ENCODE data around the gene RASSF4.

RASSF4 gene

DNA sequence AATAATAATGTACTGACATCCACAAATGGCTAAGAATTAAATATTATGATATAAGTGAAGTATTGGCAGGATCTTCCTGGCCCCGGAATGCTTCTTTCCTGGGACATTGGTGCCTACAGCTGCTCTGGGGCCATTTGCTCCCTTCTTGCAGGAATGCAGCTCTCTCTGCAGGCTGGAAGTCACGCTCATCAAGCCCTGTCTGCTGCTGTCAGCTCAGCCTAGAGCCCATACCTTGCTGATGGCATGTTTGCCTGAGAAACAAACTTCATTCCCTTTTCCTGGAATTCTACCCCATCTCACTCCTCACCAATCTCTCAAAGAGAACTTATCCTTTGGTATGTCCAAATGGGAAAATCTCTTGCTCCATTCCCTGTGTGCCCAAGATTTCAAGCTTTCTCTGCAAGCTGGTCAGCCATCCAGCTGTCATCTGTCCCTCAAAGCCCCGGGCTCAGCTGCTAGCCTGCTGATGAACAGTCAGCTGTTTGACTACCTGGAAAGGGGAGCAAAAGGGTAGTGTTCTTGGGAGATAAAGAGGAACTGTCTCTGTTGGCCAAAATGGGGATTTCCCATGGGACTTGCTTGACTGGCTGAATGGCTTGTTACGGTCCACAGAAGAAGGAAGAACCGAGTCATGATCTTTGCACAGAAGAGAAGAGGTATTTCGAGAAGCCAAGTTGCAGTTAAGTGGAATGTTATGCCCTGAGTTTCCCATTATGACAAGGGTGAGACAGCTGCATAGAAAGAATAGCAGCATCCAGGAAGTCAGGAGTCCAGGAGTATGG, 12.0 kb upstream of the RASSF4 start:
- no peak for DNase-seq (ENCODE audit: low read depth in 1 of 2, low spot score in 1 of 2)

DNA sequence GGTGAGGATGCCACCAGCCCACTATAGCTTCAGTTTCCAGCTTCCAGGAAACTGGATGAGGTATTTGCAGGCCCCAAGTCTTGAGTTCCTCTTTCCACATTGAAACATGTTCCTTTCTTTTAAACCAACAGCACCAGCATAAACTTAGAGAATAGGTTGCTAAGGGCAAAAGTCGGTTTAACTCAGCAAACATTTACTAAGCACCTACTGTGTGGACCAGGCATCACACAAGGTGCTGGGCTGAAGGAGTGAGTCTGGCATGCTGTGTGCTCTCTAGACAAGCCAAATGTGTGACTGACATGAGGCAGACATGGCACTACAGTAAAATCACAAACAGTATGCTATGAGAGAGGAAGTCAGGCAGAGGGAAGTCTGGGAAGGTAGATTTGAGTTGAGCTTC, 11.0 kb upstream of the RASSF4 start:
- no peak for DNase-seq (ENCODE audit: low read depth in 1 of 2, low spot score in 1 of 2)

DNA sequence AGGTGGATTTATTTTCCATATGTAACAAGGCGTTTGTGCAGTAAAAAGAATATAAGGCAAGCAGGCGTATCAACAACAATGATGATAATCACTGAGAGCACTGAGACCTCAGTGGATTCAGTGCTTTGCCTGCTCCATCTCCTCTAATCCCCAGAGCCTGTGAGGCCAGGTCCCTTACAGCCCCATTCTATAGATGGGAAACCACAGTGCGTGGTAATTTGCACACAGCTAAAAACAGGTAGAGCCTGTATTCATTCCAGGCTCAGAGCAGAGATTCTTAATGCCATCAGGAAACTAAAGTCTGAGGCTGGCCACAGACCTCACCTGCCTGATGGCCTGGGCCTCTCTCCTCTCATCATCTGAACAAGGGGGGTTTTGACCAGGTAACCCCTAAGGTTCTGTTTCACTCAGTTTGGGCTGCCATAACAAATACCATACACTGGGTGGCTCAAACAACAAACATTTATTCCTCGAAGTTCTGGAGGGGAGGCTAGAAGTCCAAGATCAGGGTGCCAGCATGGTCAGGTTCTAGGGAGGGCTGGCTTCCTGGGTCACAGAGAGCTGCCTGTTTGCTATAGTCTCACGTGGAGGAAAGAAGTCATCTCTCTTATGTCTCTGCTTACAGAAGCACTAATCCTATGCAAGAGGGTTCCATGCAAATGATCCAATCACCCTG, 10.3 kb upstream of the RASSF4 start:
- DNase-seq (ENCODE audit: low read depth in 1 of 2, low spot score in 1 of 2), result no peak

DNA sequence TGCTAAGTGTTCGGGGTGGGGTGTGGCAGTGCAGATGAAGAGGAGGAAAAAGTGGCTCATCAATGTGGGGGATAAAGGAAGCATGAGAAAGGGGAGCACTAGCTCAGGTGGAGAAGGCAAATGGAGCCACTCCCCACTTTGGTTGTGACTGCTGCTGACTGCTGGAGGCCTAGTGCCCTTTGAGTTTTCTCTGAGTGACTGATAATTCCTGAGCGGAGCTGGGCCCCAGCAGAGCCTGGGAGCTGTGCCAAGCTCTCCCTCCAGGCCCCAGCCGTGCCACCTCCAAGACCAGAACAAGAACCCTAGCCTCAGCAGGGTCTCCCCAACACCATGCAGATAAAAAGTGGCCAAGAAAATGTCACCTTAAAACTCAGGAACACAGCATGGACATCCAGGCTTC, 9.7 kb upstream of the RASSF4 start:
- DNase-seq (ENCODE audit: low read depth in 1 of 2, low spot score in 1 of 2), result no peak

DNA sequence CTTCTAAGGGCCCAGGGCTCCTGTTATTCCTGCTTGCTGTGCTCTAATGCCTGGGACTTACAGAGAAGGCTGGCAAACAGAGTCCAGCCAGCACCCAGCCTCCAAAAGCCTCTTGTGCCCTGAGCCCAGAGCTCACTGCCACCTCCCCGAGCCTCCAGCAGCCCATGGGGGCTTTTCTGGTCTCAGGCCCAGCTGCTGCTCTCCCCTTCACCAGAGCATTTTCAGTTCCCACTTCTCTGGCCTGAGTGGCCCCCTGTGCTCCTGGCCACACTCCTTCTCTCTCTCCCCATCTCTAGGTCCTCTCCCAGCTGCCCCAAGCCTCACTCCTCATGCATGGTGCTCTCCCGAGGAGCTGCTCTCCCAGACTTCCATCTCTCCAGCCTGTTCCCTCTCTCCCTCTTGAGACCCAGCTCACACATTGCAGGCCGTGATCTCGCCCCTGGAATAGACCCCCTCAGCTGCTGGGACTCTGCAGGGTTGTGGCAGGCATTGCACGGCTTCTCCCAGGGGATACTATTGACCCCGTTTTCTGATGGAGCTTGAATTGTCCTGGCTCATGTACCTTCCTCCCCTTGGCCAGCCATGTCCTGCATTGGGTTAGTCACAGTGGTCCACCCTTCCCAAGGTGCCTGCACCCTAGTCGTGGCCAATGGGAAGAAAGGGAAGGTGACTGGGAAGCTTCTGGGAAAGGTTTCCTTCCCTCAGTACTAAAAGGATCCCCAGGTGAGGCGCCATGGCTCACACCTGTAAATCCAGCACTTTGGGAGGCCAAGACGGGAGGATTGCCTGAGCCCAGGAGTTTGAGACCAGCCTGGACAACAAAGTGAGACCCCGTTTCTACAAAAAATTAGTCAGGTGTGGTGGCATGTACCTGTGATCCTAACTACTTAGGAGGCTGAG, 9.0 kb upstream of the RASSF4 start:
- no peak for DNase-seq (ENCODE audit: low read depth in 1 of 2, low spot score in 1 of 2)

DNA sequence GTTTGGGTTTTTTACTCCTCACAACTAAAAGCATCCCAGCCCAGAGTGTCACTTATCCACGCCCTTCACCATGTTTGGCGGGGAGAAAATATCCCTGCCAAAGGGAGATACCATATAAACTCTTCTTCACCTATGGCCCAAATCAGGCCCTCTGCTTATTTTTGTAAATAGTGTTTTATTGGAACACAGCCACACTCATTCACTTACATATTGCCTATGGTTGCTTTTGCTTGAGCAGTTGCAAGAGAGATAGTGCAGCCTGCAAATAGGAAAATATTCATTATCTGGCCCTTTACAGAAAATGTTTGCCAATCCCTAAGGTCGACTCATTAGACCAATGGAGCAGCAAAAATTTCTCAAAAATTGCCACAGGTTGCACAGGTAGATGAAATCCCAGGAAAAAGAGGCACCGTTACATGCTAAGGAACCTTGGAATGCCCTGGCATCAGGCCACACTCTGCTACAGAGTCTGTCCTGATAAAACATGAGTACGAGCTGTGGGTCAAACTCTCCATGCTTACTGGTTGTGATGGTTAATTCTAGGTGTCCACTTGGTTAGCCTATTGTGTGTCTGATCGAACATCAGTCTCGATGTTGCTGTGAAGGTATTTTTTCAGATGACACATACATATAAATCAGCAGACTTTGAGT, 7.9 kb upstream of the RASSF4 start:
- DNase-seq (ENCODE audit: low read depth in 1 of 2, low spot score in 1 of 2), result no peak

DNA sequence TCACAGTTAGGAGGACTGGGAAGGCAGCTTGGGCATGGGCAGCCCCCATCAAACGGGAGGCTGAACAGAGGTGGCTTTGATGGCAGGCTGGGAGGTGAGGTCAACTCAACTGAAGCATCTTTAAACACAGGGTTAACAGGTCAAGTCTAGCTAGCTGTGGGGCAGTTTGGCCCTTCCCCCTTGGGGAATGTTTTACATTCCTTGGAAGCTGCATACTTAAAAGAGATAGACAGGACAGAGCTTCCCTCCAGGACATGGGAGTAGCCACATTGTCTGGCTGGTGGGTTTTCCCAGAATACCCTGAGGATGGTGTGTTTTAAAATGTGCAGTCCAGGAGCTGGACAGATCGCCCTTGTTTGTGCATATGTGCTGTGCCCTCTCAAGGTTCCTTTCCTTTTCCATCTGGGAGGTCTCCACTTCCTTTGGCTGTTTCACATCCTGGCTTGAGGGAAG, 6.8 kb upstream of the RASSF4 start:
- DNase-seq (ENCODE audit: low read depth in 1 of 2, low spot score in 1 of 2), result no peak

DNA sequence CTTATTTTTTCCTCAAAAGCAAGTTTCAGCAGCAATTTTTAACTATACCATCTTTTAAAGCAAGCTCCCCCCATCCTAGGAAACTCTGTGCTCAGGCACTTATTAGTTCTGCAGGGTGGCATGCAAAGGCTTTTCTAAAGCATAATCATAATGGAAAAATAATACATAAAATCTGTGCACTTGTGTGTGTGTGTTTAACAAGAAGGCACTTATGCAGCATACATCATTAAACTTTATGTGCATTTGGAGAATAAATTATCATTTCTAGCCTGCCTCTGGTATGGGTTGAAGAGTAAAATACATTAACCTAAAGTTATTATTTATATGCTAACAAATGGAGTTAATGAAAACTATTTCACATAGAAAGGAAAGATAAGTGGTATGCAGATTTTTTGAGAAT, 5.6 kb upstream of the RASSF4 start:
- DNase-seq (ENCODE audit: low read depth in 1 of 2, low spot score in 1 of 2), result no peak

DNA sequence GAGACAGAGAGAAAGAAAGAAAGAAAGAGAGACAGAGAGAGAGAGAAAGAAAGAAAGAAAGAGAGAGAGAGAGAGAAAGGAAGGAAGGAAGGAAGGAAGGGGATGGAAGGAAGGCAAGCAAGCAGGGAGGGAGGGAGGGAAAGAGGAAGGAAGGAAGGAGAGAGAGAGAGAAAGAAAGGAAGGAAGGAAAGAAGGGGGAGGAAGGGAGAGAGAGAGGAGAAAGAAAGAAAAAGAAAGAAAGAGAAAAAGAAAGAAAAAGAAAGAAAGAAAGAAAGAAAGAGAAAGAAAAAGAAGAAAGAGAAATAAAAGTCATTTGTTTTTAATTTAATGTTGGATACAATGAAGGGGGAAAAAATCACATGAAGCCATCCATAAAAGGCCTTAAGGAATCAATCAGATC, 4.6 kb upstream of the RASSF4 start:
- DNase-seq (ENCODE audit: low read depth in 1 of 2, low spot score in 1 of 2), result no peak

DNA sequence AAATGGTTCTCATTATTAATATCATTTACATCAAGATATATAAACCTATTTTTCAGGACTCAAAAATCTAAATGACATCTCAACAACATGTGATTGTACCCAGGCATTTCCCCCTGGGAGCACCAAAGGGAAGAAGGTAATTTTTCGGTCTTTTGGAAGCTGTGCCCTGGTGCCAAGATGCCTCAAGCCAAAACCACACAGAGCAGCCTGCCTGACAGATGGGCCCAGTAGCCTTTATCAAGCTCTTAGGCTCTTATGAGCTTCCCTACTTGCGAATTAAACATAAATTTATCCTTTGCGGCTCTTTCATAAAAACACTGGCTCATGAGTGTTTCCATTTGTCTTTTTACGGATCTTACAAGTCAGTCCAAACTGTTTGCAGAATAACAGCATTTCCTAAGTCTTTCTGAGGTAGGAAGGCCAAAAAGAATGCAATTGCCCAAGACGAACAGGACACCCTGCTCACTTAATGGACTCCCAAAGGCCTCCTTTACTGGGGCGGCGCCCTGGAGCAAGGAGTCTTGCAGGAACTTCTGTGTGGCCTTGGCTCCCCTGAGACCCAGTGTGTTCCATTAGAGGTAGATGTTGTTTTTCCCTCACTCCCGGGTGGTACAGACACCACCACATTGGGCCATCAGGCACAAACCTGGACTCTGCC, 4.1 kb upstream of the RASSF4 start:
- no peak for DNase-seq (ENCODE audit: low read depth in 1 of 2, low spot score in 1 of 2)

DNA sequence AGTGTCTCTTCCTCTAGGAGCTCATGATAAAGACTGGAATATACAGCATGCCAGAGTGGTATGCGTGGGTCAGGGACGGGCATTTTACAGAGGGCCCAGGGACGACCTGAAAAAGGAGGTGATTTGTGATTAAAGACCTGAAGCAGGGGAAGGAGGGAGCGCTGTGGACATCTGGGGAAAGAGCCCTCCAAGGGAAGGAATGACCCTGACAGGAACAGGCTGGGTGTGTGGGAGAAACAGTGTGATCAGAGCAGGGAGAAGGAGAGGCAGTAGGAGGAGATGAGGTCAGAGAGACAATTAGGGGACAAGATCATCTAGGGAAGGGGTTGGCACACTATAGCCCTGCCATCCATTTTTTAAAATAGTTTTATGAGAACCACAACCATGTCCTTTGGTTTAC, 3.4 kb upstream of the RASSF4 start:
- DNase-seq (ENCODE audit: low read depth in 1 of 2, low spot score in 1 of 2), result no peak

DNA sequence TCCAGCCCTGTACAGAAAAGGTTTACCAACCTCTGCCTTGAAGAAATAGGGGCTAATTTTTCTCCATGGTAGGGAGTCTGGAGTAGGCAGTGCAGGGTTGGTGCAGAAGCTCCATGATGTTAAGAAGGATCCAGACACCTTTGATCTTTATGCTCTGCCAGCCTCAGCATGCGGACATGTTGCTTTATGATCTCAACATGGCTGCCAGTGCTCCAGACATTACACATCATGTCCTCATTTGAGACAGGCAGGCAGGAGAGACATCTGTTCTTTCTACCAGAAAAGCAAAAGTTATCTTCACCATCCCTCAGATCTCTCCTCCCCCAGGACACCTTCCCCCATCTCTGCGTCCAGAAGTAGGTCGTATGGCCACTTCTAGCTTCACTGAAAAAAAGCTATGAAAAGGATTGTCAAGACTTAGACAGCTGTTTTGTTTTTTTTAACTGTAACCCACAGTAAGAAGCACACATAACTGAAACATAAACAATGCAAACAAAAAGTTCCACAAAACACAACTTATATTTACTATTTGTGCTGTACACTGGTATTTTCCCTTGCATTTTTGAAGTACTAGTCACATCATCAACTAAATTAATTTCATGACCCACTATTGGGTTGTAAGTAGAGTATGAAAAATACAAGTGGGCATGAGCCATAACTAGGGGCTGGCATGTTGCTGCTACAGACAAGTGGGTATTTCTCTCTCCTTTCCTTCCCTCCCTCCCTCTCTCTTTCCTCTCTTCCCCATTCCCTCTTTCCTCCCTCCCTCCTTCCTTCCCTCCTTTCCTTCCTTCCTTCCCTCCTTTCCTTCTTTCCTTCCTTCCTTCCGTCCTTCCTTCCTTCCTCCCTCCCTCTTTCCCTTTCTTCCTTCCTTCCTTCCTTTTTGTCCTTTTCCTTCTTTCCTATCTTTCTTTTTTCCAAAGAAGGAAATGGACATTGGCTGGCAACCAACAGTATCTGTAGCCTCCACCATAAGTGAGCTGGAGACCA, 2.6 kb upstream of the RASSF4 start:
- no peak for DNase-seq (ENCODE audit: low read depth in 1 of 2, low spot score in 1 of 2)

DNA sequence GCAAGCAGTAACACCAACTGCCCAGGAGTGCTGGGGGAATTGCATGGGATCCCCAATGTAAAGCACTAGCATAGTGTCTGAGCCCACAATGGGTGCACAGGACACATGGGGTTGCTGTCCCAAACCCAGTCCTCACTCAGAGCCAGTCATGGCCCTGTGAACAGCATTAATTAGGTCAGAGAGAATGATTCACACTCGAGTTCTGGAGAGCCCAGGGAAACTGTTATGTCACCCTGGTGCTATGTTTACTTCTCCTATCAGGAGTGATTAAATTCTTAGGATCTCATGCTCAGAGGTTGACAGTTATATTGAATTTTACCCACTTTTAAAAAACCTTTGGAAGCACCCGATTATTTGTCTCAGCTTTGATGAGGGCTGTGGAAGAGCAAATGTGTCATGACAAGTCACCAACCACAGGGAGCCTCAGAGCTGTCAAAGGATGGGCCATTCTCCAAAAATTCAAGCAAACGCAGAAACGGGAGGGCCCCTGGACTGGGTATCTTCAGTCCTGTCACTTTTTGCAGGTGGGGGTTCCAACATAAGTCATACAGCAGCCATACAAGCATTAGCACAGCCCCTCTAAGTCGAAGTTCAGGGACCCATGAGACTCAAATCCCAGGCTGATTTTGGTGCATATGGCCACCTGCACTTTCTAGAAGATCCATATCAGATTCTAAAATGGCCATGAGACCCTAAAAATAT, 1.3 kb upstream of the RASSF4 start:
- DNase-seq (ENCODE audit: low read depth in 1 of 2, low spot score in 1 of 2), result no peak

DNA sequence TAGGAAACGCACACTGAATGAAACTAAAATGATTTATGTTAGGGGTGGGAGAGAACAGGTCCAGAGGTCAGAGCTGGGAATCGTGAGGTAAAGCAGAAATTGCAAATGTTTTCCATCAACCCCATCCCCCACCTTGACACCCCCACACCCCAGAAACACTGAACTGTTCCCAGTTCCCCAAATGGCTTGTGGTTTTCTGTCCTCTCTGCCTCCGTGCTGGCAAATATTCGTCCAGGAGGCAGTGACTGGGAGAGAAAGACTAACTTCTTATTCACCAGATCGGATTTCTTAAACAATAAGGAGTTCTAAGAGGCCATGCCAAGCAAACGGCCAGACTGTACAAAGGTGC, 730 bp upstream of the RASSF4 start:
- no peak for DNase-seq (ENCODE audit: low read depth in 1 of 2, low spot score in 1 of 2)

DNA sequence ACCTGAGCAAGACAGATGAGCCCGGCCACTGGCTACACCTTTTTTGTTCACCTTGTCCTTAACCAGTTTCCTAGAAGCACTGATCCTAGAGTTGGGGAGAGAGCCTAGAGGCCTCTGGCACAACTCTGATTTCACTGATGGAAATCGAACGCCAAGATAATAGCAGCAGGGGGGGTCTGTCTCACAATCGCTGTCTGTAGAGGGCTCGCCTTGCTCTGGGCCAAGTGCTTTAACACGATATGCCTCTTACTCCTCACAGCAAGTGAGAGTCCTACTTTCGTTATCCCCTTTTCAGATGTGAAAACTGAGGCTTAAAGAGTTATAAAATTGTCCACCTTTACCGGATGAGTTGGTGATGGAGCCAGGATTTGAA, 472 bp downstream of the RASSF4 start:
- DNase-seq (ENCODE audit: low read depth in 1 of 2, low spot score in 1 of 2), result no peak

DNA sequence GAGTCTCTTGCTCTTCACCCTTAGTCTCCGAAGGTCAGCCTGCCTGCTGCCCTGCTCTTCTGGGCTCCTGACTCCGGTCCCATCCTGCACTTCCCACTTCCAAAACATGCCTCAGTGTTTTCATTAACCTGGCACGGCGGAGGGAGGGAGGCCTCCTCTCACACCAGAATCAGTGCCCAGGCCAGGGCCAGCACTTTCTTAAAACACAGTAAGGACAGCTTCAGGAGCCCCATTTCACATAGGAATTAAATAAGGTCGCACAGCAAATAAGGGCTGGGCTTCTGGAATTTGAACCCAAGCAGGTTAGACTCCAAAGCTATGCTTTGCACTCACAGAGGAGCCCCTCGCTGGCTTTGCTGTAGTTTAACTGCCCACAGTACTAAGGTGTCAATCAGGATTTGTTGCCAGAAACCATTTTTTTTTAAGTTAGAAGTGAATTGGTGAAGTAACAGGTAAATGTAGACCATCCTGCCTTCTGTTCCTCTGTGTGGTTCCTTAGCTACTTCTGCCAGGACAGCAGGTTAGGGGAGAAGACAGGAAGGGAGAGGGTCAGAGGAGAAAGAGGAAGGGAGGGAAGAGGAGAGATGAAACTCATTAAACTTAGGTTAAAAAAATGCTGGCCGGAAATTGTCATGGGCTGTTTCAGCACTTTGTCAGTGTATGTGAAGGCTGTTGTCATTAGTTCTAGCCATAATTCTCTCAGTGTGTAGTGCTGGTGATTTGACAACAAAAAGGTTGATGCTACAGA, 1.1 kb downstream of the RASSF4 start:
- DNase-seq (ENCODE audit: low read depth in 1 of 2, low spot score in 1 of 2), result no peak

DNA sequence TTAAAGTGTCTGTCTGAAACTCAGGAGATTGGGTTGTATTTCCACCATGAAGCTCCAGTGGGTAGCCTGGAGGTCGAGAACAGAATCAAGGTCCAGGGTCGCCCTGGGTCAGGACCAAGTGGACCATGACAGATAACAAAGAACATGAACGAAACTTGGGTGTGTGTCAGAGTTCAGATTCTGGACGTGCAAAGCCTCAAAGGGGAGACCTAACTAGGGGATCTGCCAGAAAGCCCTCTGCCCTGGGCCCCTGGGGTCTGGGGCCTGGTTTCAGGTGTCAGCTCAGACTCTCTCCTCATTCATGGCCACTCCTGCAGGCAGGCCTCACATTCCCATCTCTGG, 1.6 kb downstream of the RASSF4 start:
- no peak for DNase-seq (ENCODE audit: low read depth in 1 of 2, low spot score in 1 of 2)

DNA sequence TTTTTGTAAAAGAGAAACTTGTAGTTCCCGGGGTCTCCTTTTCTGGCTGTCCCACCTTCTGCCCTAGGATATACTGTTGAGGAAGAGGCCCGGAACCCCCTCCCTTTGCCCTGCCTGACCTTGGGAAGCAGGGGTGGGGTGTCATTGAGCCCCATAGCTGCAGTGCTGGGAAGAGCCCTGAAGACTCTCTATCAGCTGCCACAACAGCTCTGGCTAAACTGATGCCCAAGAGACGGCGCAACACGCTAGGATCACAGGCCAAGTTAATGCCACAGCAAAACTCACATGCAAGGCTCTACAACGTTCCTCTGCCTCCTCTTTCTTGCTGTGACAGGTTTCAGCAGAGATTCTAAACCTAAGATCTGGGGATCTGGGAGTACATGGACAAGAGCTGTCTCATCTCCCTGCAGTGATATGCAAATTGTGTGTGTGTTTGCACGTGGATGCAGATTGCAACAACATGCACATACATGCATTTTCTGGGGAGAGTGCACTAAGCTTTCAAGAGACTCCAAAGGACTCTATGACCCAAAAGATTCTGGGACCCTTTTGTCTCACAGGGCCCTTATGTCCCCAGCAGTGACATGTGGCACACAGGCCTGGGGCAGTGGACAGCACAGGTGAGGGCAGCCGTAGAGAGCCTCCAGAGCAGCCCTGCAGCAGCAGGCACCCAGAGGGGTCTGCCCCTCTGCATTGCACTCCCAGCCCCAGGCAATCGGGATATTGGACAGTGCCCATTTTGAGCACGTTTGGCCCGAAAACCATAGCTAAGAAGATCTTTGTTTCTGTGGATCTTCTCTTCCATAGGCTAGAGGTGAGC, 2.5 kb downstream of the RASSF4 start:
- DNase-seq (ENCODE audit: low read depth in 1 of 2, low spot score in 1 of 2), result no peak
